Stimulated activated CD4-positive, alpha-beta T cell treated with anti-CD3 and anti-CD28 coated beads, TNF-alpha, amount 100 ng/mL, for 4 hours (primary cell): ENCODE measurements around the gene DDX52.
"Not testable (repeated sequence)": the region's sequence is repeated elsewhere in the genome, so short reads cannot be mapped to it uniquely, and the experiment has no call there.

ENCODE experiments used
- DNase-seq, 3 experiments: peaks; one replicate each; pipeline ENCODE4 v3.0.0-alpha.2; 2020; ENCODE audit warnings: low read depth in 3 of 3

DDX52 gene

DNA sequence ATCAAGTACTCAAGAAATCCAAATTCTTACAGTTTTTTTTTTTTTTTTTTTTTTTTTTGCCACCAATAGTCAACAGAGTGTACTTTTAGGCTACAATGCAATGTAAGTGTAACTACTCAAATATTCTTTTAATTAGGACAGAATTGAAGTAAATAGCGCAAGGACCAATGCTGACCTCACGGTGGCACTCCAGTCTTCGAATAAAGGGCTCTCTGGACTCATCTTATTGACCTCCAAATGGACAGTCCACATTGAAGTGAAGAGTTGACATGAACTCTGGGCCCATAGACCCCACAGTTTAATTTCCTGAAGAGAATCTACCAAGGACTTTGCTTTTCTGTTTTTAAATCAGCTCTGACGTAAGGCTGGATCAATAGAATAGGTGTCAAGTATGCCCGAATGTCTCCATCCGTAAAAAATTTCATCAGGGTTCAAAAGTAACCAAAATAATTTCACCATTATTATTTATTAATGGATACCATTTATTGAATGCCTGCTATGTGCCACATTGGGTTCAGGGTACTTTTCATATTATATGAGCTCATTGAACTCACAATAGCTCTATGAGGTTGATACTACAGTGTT, 7.3 kb upstream of the DDX52 start:
- DNase-seq, result no peak

DNA sequence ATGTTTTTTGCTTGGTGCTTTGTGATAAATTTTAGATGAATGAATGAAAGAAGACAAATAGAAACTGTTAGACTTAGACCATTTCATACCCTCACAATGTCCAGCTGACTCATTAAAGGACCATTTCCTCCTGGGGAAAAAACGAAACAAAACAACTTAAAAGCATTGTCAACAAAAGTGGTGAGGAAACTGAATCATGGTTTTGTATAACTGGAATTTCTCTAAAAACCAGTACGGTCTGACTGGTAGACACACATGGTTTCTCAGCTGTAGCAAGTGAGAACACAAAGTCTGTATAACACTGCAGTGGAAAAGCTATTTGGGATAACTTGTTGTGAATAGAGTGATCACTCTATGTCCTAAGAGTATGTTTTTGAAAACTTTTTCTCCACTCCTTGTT, 5.3 kb upstream of the DDX52 start:
- no peak for DNase-seq

DNA sequence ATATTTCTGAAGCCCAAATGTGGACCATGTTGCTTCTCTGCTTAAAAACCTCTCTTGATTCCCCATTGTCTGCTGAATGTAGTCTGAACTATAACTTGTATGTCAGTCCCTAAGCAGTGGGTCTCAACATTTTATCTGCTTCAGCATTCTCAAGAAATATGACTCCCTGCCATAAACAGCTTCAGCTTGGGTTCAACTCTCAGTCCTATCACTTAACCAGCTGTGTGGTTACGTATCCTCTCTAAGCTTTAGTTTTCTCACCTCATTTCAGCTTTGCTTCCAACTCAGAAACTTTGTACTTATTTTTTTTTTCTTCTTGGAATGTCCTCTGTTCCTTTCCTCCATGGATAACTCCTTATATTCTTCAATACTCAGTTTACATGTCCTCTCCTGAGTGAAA, 4.6 kb upstream of the DDX52 start:
- DNase-seq, result no peak

DNA sequence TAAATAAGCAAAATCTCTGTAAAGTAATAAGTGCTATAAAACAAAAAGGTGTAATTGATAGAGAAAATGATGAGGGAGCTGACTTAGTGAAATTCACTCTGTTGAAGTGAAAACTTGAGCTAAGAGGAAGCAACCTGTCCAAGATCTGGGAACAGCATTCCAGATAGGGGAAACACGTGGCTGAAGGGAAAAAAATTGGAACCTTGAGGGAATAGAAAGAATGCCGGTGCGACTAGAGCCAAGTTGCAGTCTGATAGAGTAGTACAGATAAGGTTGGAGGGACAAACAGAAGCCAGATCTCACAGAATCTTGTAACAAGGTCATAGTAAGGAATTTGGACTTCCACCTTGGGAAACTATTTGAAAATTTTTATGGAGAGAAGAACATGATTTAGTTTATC, 623 bp upstream of the DDX52 start:
- DNase-seq, result no peak

DNA sequence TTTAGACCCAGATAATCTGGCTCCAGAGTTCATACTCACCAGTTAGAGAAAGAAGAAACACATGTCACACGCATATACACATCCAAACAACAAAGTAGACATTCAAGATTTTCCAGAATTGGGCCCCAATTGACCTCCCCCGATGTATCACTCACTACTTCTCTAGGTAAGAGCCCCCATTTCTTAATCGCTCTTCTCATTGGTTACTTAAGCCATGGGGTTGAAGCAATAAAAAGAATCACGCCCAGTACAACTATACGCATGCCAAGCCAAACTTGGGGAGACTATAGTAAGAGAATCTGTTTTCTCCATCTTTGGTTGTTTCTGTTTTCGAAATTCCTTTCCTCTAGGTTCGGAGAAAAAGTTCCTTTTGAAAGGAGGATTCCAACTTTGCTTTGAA, 565 bp downstream of the DDX52 start:
- no peak for DNase-seq

DNA sequence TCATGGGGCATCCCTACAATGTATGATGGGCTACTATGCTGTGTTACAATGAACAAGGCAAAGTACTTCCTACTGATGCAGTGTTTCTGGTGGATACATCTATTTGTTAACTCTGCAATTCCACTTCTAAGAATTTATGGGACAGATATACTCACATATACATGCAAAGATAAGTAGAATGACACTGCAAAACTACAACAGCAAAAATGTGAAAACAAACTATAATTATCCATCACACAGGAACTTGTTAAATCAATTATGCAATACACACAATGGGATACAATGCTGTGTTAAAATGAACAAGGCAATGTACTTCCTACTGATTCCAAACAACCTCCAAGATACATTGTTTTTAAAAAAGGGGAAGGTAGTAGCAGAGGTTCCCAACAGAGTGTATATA, 3.2 kb downstream of the DDX52 start:
- no peak for DNase-seq

DNA sequence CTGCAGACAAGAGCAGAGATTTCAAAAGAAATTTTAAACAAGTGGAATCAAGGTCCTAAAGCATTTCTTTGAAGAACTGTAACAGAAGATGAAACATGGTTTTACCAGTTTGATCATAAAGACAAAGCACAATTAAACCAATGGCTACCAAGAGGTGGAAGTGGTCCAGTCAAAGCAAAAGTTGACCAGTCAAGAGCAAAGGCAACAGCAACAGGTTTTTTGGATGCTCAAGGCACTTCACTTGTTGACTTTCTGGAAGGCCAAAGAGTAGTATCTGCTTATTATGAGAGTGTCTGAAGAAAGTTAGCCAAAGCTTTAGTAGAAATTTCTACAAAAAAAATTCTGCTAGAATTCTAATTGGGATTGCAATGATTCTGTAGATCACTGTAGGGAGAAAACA, 5.3 kb downstream of the DDX52 start:
- DNase-seq, result no peak

DNA sequence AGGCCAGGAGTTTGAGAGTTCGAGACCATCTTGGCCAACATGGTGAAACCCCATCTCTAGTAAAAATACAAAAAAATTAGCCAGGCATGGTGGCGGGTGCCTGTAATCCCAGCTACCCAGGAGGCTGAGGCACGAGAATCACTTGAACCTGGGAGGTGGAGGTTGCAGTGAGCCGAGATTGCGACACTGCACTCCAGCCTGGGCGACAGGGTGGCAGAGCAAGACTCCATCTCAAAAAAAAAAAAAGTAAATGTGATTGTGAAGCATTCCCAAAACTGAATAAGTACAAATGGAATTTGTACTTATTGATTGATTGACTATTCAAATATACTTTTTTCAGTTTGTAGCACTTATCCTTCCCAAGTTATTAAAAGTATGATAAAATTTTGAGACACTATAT, 26.8 kb downstream of the DDX52 start:
- DNase-seq, result not testable (repeated sequence)

DNA sequence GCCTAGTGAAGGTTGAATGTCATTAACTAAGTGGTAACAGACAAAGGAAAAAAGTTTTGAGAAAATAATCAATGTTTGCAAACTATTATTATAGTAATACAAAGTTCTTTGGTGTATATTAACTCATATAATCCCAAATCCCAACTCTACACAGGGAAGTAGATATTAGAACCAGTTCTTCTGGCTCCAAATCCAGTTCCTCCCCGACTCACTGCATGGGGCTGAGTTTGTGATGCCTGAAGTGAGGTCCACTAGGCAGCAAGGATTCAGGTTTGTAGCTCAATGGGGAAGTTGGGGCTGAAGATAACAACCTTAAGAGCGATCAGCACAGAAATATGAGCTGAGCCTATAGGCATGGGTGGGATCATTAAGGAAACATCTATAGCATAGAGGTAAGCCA, 28.4 kb downstream of the DDX52 start:
- no peak for DNase-seq

DNA sequence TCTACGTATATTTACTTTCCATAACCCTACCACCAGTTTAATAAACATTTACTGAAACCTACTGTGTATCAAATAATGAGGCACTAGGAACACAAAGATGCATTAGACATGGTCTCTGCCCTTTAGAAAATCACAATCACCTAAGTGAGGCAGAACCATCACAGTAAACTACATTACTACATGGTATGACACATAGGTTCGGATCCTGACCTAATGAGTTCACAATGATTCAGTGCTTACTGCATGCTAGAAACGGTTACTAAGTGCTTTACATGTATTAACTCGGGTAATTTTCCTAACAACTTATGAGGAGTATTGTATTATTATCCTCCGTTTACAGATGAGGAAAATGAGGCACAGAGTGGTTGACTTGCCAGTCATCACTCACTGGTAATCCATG, 28.9 kb downstream of the DDX52 start:
- DNase-seq, result no peak

DNA sequence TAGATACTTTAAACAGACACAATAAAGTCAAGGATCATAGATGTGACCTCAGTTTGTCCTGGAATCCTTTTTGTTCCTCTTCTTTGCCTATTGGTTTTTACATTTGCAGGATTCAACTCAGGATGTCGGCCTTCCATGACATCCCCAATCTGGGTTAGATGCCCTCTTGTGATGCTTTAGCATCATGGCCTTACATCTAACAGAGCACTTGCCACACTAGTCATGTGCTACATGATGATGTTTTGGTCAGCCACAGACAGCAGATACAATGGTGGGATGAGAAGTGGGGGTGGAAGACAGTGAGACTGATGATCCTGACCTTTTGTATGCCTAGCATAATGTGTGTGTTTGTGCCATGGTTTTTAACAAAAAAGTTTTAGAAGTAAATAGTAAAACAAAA, 32.3 kb downstream of the DDX52 start:
- DNase-seq, result no peak

DNA sequence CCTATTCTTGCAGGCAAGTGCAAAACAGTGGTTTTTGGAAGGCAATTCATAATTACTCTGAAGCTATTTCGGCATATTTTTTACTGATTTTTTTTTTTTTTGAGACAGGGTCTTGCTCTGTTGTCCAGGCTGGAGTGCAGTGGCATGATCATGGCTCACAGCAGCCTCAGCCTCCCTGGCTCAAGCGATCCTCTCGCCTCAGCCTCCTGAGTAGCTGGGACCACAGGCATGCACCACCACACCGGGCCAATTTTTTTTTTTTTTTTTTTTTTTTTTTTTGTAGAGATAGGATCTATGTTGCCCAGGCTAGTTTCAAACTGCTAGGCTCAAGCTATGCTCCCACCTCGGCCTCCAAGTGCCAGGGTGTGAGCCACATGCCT, 33.2 kb downstream of the DDX52 start:
- not testable (repeated sequence) for DNase-seq

DNA sequence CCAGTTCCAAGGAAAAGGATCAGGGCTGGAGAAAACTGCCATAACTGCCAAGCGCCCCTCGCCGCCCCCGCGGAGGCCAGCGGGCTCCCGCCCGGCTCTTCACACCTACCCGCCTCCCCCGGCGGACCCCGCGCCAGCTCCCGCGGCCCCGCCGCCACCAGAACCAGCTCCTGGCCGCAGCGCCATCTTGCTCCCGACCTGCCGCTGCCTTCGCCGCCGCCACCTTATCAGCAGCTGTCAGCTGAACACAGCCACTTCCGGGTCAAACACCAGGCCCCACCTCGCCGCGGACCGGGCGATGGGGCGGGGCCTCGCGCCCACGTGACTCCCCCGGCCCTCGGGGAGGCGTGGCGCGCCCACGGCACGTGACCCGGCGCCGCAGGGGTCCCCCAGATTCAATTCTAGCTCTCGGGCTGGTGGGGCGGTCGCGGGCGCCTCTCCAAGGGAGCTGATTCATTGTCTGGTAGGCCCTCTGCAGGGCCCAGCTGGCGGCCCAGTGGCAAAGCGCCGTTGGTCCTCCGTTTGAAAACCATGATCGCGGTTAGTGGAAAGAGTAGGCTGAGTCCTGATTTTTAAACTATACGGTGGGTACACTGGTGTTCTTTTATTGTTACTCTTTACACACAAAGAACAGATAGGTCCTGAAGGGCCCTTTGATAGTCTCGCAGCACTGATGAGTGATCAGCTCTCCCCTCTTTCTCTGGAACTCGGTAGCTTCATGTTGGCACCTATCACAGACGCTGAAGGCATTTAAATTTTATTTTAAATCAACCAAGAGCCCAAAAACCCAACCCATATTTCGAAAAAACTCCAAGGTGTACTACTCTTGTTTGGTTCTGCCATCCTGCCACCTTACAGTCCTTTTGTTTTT, 33.8 kb downstream of the DDX52 start, which contains the start of gene SYNRG:
Gene SYNRG, minus strand, starts transcription at position 249 of the 871 bp plus-strand sequence. Its CDS starts 63 bp downstream, at position 186.
- DNase-seq, result peak; percentile 87 to 91 (median 87)

DNA sequence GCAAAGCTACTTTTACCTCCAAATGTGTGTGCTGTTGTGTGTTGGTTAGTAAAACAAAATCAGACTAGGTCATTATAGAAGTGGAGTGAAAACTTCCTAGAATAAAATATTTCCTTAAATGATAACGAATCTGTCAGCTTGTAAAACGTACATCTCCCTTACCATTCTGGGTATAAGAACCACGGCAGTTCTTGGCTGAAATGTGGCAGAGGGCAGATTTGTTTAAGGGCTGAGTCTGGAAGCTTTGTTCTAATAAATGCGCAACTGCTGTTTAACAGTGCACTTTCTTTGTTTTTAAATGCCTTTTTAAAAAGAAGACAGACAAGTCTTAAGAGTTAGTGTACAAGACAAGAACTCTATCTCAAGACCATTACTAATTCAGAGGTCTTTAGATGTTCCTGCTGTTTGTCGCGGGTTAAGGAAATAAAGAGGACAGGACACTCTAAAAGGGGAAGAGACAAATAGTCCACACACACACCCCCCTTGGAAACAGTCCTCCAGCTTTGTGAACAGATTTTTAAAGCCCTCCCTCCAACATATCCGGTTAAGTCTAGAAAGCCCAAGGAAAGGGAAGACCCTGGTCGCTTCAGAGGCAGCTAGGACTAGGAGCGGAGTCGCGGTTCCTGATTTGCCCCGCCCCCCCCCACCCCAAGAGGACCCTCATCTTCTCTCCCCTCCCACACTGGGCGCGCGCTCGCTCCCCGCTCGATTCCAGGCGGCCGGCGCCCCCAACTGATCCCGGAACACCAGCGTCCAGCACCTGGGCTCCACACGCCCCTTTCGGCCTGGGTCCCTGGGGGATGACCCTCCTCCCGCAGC, 34.7 kb downstream of the DDX52 start:
- peak in 1 of 3 experiments; percentile 17 for DNase-seq

DNA sequence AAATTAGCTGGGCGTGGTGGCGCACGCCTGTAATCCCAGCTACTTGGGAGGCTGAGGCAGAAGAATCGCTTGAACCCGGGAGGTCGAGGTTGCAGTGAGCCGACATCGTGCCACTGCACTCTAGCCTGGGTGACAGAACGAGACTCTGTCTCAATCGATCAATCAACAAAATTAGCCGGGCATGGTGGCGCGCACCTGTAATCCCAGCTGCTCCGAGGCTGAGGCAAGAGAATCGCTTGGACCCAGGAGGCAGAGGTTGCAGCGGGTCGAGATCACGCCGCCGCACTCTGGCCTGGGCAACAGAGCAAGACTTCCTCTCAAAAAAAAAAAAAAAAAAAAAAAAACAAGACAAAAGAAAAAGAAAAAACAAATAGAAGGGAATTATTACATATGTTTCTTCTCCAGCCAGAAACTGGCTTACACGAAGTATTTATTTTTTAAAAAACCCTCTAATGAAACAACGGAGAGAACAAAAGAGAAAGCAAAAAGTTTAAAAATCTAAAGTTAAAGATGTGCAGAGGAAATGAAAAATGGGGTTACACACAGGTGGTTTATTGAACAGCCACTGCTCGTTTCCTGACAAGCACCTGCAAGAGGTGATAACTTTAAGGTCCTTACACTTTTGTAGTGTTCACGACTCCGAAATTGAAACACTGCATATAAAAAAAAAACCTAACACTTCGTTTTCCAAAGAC, 35.5 kb downstream of the DDX52 start:
- no peak for DNase-seq

DNA sequence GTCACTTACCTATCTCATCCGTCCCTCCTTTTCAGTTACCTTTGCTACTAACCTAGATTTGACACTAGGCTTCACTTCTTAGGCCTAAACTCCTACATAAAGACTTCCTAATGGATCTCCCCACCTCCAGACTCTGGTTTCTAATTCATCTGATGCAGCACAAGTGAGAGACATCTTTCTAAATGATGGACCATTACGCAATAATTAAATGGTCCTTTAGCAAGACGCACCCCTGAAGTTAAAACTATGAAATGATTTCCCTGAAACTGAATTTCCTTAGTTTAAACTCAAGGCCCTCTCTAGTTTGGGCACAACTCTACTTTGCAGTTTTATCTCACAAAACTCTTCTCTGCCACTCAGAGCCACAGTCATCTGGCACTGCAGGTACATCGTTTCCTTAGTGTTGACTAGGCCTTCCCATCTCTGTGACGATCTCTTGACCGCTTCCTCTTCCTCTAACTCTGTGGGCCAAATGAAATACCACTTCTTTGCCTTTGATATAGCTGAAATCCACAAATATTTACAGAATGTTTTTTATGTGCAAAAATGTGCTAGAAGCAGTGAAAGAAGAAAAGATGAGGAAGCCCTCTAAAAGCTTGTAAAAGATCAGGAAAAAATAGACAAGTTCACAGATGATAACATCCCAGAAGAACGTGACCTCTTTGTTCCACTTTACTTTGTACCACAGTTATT, 37.3 kb downstream of the DDX52 start:
- DNase-seq, result no peak

DNA sequence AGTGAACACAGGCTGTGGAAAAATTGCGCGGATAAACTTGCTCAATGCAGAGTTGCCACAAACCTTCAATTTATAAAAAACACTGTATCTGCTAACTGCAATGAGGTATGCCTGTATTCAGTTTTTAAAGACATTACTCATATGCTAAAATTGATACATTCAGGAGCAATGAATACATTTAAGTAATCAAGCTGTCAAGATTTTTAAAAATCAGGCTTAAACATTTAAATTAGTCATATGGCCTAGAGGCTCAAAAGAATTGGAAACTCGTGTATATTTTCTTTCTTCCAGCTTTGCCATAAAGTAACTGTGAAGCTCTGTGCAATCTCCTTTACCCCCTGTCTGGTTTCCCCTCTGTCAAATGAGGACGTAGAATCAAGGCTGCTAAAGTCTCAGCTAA, 38.2 kb downstream of the DDX52 start:
- DNase-seq, result no peak

DNA sequence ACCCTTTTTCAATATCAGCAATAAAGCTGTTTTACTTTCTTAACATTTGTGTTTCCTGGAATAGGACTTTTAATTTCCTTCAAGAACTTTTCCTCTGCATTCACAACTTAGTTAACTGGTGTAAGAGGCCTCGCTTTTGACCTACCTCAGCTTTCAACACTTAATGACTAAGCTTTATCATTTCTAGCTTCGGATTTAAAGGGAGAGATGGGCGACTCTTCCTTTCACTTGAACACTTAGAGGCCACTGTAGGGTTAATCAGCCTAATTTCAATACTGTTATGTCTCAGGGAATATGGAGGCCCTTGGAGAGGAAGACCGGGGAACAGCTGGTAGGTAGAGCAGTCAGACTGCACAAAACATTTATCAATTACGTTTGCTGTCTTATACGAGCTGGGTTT, 38.7 kb downstream of the DDX52 start:
- DNase-seq, result no peak

DNA sequence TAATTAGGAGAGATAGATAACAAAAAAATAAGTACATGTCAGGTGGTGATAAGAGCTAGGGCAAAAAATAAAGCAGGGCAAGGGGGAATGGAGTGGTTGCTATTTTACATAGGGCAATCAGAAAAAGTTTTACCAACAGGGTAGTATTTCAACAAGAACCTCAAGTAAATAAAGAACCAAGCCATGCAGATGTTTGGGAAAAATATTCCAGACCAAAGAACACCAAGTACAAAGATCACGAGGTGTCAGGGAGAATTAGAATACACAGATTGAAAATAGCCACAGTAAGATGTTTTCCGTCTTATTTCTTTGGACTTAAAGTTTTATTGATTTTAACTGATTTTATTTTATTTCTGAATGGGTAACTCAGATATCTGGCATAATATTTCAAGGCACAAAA, 45.1 kb downstream of the DDX52 start:
- no peak for DNase-seq

DNA sequence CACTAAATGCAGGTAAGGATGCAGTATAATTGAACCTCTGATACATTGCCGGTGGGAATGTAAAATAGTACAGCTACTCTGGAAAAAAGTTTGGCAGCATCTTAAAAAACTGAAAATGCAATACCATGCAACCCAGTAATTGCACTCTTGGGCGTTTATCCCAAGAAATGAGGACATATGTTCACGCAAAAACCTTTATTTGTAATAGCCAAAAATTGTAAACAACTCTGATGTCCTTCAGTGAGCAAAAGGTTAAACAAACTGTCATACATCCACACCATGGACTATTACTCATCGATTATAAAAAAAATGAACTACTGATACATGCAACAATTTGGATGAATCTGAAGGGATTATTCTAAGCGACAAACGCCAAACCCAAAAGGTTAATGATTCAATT, 51.0 kb downstream of the DDX52 start:
- DNase-seq, result no peak

DNA sequence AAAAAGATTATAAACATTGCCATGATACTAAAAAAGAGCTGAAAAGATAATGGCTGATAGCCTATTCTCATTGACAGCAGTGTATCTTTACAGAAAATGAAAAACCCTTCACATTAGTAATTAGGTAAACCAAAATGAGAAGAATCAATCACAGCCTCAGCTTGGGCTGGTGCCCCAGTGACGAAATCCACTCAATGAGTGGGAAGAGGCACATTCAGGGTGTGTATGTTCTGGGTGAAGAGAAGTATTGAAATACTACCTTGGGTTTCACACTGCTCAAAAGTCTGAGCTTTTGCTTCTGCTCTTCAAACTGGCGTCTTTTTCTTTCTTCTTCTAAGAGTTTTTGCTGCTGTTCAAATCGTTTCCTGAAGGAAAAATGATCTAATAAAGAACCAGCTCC, 58.2 kb downstream of the DDX52 start:
- no peak for DNase-seq
